Loucy (cell line): Measurements from ENCODE around the gene CRIP2.

ENCODE experiments used
- EZH2phosphoT487 ChIP-seq: fragments of 200-600 bp; IDR thresholded peaks from 2 replicates; pipeline ENCODE4 v1.6.1; 2018; ENCODE audit warnings: antibody characterized with exemption, mild to moderate bottlenecking, moderate library complexity, borderline replicate concordance
- TF ChIP-seq, protein P1 (sequence below): fragments of 200-600 bp; sonication (generic); conservative IDR thresholded peaks from 2 replicates; pipeline ENCODE4 v1.5.1; 2014; ENCODE audit warnings: mild to moderate bottlenecking, antibody characterized with exemption, low read length

DNA sequence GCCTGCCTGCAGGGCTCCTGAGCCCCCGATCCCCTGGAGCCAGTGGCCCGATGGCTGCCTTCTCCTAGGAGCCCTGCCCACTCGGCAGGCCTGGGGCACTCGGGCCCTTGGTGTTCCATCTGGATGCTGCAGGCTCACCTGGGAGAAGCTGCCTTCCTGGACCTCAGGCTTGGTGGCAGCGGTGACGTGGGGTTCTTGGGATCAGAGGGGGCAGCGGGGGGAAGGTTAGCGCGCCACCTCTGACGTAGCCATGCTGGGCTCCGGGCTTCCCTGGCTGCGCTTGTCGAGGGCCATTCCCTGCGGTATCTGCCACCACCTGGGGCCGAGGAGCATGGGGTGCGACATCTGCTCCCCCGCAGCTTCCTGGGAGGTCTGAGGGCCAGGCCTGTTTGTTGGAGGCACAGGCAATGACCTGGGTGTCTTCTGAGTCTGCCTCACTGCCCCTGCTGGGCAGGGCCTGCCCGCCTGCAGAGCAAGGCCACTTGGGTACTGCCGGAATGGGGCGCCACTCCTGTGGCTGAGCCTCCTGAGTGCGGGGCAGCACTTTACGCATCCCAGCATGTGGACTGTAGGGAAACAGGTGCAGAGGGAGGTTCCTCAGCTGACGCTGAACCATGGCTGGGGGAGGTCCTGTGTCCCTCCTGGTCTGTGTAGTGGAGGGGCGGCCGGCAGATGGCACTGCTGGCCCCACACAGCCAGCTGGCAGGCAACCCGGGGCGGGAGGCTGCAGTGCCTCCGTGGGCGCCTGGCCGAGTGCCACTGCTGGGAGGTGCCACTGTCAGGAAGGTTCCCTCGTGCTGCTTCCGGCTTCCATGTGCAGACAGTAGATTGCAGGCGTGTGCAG is 34.7 kb upstream of the CRIP2 start:
- TF ChIP-seq, protein P1, sequence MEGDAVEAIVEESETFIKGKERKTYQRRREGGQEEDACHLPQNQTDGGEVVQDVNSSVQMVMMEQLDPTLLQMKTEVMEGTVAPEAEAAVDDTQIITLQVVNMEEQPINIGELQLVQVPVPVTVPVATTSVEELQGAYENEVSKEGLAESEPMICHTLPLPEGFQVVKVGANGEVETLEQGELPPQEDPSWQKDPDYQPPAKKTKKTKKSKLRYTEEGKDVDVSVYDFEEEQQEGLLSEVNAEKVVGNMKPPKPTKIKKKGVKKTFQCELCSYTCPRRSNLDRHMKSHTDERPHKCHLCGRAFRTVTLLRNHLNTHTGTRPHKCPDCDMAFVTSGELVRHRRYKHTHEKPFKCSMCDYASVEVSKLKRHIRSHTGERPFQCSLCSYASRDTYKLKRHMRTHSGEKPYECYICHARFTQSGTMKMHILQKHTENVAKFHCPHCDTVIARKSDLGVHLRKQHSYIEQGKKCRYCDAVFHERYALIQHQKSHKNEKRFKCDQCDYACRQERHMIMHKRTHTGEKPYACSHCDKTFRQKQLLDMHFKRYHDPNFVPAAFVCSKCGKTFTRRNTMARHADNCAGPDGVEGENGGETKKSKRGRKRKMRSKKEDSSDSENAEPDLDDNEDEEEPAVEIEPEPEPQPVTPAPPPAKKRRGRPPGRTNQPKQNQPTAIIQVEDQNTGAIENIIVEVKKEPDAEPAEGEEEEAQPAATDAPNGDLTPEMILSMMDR: no peak
- TF ChIP-seq EZH2phosphoT487: no peak
